Measurements from ENCODE around the gene TNFRSF8.

GRCh38 chr1:12182410-12182984 lies 119.4 kb downstream of the TNFRSF8 start:
- TF ChIP-seq, protein P1, sequence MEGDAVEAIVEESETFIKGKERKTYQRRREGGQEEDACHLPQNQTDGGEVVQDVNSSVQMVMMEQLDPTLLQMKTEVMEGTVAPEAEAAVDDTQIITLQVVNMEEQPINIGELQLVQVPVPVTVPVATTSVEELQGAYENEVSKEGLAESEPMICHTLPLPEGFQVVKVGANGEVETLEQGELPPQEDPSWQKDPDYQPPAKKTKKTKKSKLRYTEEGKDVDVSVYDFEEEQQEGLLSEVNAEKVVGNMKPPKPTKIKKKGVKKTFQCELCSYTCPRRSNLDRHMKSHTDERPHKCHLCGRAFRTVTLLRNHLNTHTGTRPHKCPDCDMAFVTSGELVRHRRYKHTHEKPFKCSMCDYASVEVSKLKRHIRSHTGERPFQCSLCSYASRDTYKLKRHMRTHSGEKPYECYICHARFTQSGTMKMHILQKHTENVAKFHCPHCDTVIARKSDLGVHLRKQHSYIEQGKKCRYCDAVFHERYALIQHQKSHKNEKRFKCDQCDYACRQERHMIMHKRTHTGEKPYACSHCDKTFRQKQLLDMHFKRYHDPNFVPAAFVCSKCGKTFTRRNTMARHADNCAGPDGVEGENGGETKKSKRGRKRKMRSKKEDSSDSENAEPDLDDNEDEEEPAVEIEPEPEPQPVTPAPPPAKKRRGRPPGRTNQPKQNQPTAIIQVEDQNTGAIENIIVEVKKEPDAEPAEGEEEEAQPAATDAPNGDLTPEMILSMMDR (IDR thresholded peaks at IDR 0.05; ENCODE audit: insufficient read depth, low read length, poor library complexity, severe bottlenecking): no peak
- no peak for TF ChIP-seq EZH2phosphoT487 (conservative IDR thresholded peaks at IDR 0.05; ENCODE audit: low read length)

All from SU-DHL-6 (cell line).